Testis (tissue), 2 donors: ENCODE measurements around the gene FAM98C.

Experiments used
- POLR2A ChIP-seq: fragments of 450-650 bp; IDR thresholded peaks from one replicate; pipeline ENCODE4 v1.6.1; 2017; ENCODE audit warnings: antibody characterized with exemption, mild to moderate bottlenecking, moderate library complexity
- TF ChIP-seq, protein P1 (sequence below), 3 experiments: fragments of 450-650 bp in 2 of 3; fragments of 200-600 bp in 1 of 3; sonication (generic) in 1 of 3; IDR thresholded peaks; one replicate each; pipeline ENCODE4 v1.5.1; 2016 to 2019; ENCODE audit warnings: antibody characterized with exemption in 3 of 3, mild to moderate bottlenecking in 2 of 3, moderate library complexity in 1 of 3

DNA sequence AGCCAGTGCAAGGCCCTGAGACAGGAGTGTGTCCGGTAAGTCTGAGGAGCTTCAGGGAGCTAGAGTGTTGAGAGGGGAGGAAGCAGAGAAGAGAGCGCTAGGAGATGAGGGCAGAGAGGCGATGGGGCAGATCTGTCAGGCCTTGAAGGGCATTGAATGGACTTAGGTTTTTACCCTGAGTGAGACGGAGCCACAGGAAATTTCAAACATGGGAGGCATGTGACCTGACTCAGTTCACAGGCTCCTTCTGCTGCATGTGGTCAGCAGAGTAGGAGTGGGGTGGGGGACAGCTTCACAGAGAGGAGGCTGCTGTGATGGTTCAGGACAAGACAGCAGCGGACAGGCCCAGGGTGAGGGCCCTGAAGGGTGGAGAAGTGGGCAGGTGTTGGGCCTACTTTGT lies 2.5 kb upstream of the FAM98C start:
- TF ChIP-seq, protein P1, sequence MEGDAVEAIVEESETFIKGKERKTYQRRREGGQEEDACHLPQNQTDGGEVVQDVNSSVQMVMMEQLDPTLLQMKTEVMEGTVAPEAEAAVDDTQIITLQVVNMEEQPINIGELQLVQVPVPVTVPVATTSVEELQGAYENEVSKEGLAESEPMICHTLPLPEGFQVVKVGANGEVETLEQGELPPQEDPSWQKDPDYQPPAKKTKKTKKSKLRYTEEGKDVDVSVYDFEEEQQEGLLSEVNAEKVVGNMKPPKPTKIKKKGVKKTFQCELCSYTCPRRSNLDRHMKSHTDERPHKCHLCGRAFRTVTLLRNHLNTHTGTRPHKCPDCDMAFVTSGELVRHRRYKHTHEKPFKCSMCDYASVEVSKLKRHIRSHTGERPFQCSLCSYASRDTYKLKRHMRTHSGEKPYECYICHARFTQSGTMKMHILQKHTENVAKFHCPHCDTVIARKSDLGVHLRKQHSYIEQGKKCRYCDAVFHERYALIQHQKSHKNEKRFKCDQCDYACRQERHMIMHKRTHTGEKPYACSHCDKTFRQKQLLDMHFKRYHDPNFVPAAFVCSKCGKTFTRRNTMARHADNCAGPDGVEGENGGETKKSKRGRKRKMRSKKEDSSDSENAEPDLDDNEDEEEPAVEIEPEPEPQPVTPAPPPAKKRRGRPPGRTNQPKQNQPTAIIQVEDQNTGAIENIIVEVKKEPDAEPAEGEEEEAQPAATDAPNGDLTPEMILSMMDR (IDR thresholded peaks at IDR 0.05) = no peak
- no peak for TF ChIP-seq POLR2A
